Panc1 (cell line): ENCODE measurements around the gene DIAPH2. TPM values are rescaled to one million over a fixed set of nuclear protein-coding genes. Genes with fewer than 3 reads are reported as not detected.

Source experiments
- ATAC-seq: fragments of 200-7000 bp; cut with Tn5 transposase; 2 replicates; pipeline ENCODE4 v1.9.1; 2020; ENCODE audit warnings: mild to moderate bottlenecking, moderate library complexity
- BruUV-seq: library from RNA; stranded (reverse); fragments of 400-500 nt; replicated peaks from 2 replicates; lab custom pipeline; 2021; lab: Mats Ljungman, UMichigan
- CTCF ChIA-PET: fragments of 300-600 bp; sonication (Branson Sonifier 250); formaldehyde crosslinking; loops from one replicate; lab custom pipeline; 2022; ENCODE audit warnings: antibody characterized with exemption; lab: Charles Lee
- POLR2A ChIA-PET: fragments of 300-600 bp; sonication (Branson Sonifier 250); formaldehyde crosslinking; loops from one replicate; lab custom pipeline; 2022; ENCODE audit warnings: antibody characterized with exemption; lab: Charles Lee
- DNase-seq: peaks from one replicate; pipeline ENCODE4 v3.0.0-alpha.2; 2010; ENCODE audit warnings: low read depth, low spot score
- H3K27ac ChIP-seq: 2 replicates; pipeline ENCODE4 v1.5.1; 2011; ENCODE audit warnings: mild to moderate bottlenecking, low read length, inconsistent platforms
- H3K27me3 ChIP-seq: fragments of 200-500 bp; sonication (Bioruptor generic); 2 replicates; pipeline ENCODE4 v1.6.0; 2014; ENCODE audit warnings: low read length, inconsistent platforms; ENCODE audit not compliant: control insufficient read depth, insufficient read depth
- H3K36me3 ChIP-seq: fragments of 200-500 bp; sonication (Bioruptor generic); 2 replicates; pipeline ENCODE4 v1.5.1; 2014; ENCODE audit warnings: inconsistent platforms, mild to moderate bottlenecking, low read length, moderate library complexity; ENCODE audit not compliant: control insufficient read depth, insufficient read depth
- H3K4me1 ChIP-seq: 2 replicates; pipeline ENCODE4 v1.5.1; 2011; ENCODE audit warnings: inconsistent platforms, mild to moderate bottlenecking, low read length, moderate library complexity; ENCODE audit not compliant: control insufficient read depth, insufficient read depth
- H3K4me3 ChIP-seq, 2 experiments: 2 replicates each; pipeline ENCODE4 v1.5.1; 2011 to 2012; ENCODE audit warnings: low read depth in 2 of 2, low read length in 2 of 2, mild to moderate bottlenecking in 2 of 2, inconsistent platforms in 1 of 2, moderate library complexity in 1 of 2
- H3K9me3 ChIP-seq: fragments of 200-500 bp; sonication (Bioruptor generic); 2 replicates; pipeline ENCODE4 v1.5.1; 2014; ENCODE audit warnings: low read depth, mild to moderate bottlenecking, inconsistent platforms, low read length, moderate library complexity; ENCODE audit not compliant: control insufficient read depth, insufficient read depth
- CTCF ChIP-seq: fragments of 450-650 bp; IDR thresholded peaks from 2 replicates; pipeline ENCODE4 v1.5.1; 2017; ENCODE audit warnings: mild to moderate bottlenecking
- POLR2AphosphoS5 ChIP-seq: IDR thresholded peaks from 2 replicates; pipeline ENCODE4 v1.6.1; 2012; ENCODE audit warnings: mild to moderate bottlenecking, low read depth, low read length, moderate library complexity
- REST ChIP-seq, 2 experiments: IDR thresholded peaks; 2 replicates each; pipeline ENCODE4 v1.6.1; 2011 to 2012; ENCODE audit warnings: low read depth in 2 of 2, control low read depth in 1 of 2, low read length in 1 of 2, mild to moderate bottlenecking in 1 of 2, moderate library complexity in 1 of 2; ENCODE audit not compliant: insufficient read depth in 1 of 2
- SIN3A ChIP-seq: IDR thresholded peaks from 2 replicates; pipeline ENCODE4 v1.6.1; 2012; ENCODE audit warnings: low read depth, mild to moderate bottlenecking, low read length, moderate library complexity, borderline replicate concordance; ENCODE audit not compliant: insufficient read depth
- TCF7L2 ChIP-seq: IDR thresholded peaks from 2 replicates; pipeline ENCODE4 v1.6.1; 2011; ENCODE audit warnings: mild to moderate bottlenecking, low read depth, low read length, inconsistent platforms
- in situ Hi-C: cut with HindIII; loops from 2 replicates; pipeline ENCODE4 v1.10.0; 2016; ENCODE audit warnings: low sequenced_read_pairs, low pct_unique_long_range_greater_than_20kb
- intact Hi-C: fragments of 100-400 bp; cut with micrococcal nuclease; formaldehyde crosslinking; loops from one replicate; pipeline ENCODE4 v1.10.0; 2022; ENCODE audit not compliant: unreplicated experiment
- total RNA-seq: library from RNA; stranded (reverse); gene quantifications from one replicate; pipeline ENCODE4 v1.2.1, GENCODE V29; 2021; ENCODE audit not compliant: unreplicated experiment

Gene DIAPH2
- total RNA-seq, 1 experiment from 2014 or later: 17.0 TPM

GRCh38 chrX:96776966-96777365, 92.3 kb downstream of the DIAPH2 start:
- ATAC-seq (no peak), DNase-seq (no peak)
- in situ Hi-C loops: no loop called here
- no peaks in the 10 kb centered on the region for H3K4me1 ChIP-seq
- CTCF ChIA-PET: no interaction called here
- H3K4me3 ChIP-seq: no peak overlapping the region
- H3K27me3 ChIP-seq: no peaks in the 10 kb centered on the region
- BruUV-seq: no TSS peak
- no peaks in the 10 kb centered on the region; the same call in 1 of the 2 replicates for H3K36me3 ChIP-seq
- H3K9me3 ChIP-seq: no peaks in the 10 kb centered on the region
- no peak overlapping the region for H3K27ac ChIP-seq
- intact Hi-C loops: no loop called here
- TF ChIP-seq TCF7L2: no peak
- no peak for TF ChIP-seq SIN3A
- TF ChIP-seq POLR2AphosphoS5: no peak
- no peak for TF ChIP-seq REST (IDR thresholded peaks at IDR 0.05; ENCODE audit: insufficient read depth in 1 of 2, low read depth in 2 of 2, low read length in 1 of 2)
- TF ChIP-seq CTCF: no peak
- POLR2A ChIA-PET: no interaction called here

- H3K36me3 ChIP-seq: no peaks in the 10 kb centered on the region
- in situ Hi-C loops (no loop called here), intact Hi-C loops (no loop called here)
- TF ChIP-seq REST (IDR thresholded peaks at IDR 0.05; ENCODE audit: insufficient read depth in 1 of 2, low read depth in 2 of 2, low read length in 1 of 2) (no peak), TCF7L2 (no peak), POLR2AphosphoS5 (no peak), SIN3A (no peak), CTCF (no peak)
- H3K4me3 ChIP-seq: no peak overlapping the region
- DNase-seq (no peak), ATAC-seq (no peak)
- ChIA-PET POLR2A (no interaction called here), CTCF (no interaction called here)
- no peaks in the 10 kb centered on the region for H3K27me3 ChIP-seq
- H3K4me1 ChIP-seq: no peaks in the 10 kb centered on the region
- H3K9me3 ChIP-seq: no peaks in the 10 kb centered on the region
- no peak overlapping the region for H3K27ac ChIP-seq
- BruUV-seq: no TSS peak
These were observed 106.9 kb downstream of the DIAPH2 start for GRCh38 chrX:96791559-96791958.
